Spleen (tissue), 11 donors: ENCODE data around the gene ACVR1. TPM values are rescaled to one million over a fixed set of nuclear protein-coding genes. Genes with fewer than 3 reads are reported as not detected.

Experiments
- DNase-seq: peaks from one replicate; pipeline ENCODE4 v3.0.0-alpha.2; 2020
- H3K27ac ChIP-seq, 8 donors: fragments of 200-600 bp; sonication (generic) in 7 of 8; 1 replicate in 4 of 8; 2 replicates in 4 of 8; pipeline versions ENCODE4 v1.5.0 to v1.8.0; 2016 to 2021; ENCODE audit warnings: inconsistent platforms in 4 of 8, mild to moderate bottlenecking in 4 of 8, moderate library complexity in 1 of 8
- H3K27me3 ChIP-seq, 7 donors: fragments of 200-600 bp; sonication (generic) in 6 of 7; replicated peaks in 1 of 7; 1 replicate in 4 of 7; 2 replicates in 3 of 7; pipeline versions ENCODE4 v1.5.0 to v1.8.0; 2016 to 2021; ENCODE audit warnings: inconsistent platforms in 3 of 7, mild to moderate bottlenecking in 1 of 7
- H3K36me3 ChIP-seq, 6 donors: fragments of 200-600 bp; sonication (generic) in 5 of 6; 1 replicate in 4 of 6; 2 replicates in 2 of 6; pipeline versions ENCODE4 v1.5.0 to v1.8.0; 2016 to 2021; ENCODE audit warnings: inconsistent platforms in 2 of 6
- H3K4me1 ChIP-seq, 6 donors: fragments of 200-600 bp; sonication (generic) in 5 of 6; 1 replicate in 3 of 6; 2 replicates in 3 of 6; pipeline versions ENCODE4 v1.5.0 to v1.8.0; 2016 to 2021; ENCODE audit warnings: inconsistent platforms in 3 of 6
- H3K4me3 ChIP-seq, 8 donors: fragments of 200-600 bp; sonication (generic) in 7 of 8; 1 replicate in 4 of 8; 2 replicates in 4 of 8; pipeline versions ENCODE4 v1.5.0 to v1.8.0; 2016 to 2021; ENCODE audit warnings: inconsistent platforms in 4 of 8, mild to moderate bottlenecking in 4 of 8, moderate library complexity in 2 of 8
- H3K9me3 ChIP-seq, 8 donors: fragments of 200-600 bp; sonication (generic) in 7 of 8; 1 replicate in 4 of 8; 2 replicates in 4 of 8; pipeline versions ENCODE4 v1.5.0 to v1.8.0; 2016 to 2021; ENCODE audit warnings: inconsistent platforms in 4 of 8
- CTCF ChIP-seq, 11 experiments: fragments of 200-600 bp in 7 of 11; fragments of 450-650 bp in 4 of 11; sonication (generic) in 4 of 11; IDR thresholded peaks in 8 of 11; conservative IDR thresholded peaks in 3 of 11; 1 replicate in 7 of 11; 2 replicates in 4 of 11; pipeline versions ENCODE4 v1.4.0 to v1.8.0; 2016 to 2021; ENCODE audit warnings: antibody characterized with exemption in 11 of 11, inconsistent platforms in 4 of 11, mild to moderate bottlenecking in 1 of 11
- POLR2A ChIP-seq, 3 donors: fragments of 450-650 bp; IDR thresholded peaks; one replicate each; pipeline ENCODE4 v1.5.1; 2017; ENCODE audit warnings: antibody characterized with exemption in 3 of 3, mild to moderate bottlenecking in 1 of 3
- POLR2AphosphoS5 ChIP-seq, 3 donors: sonication (generic); formaldehyde crosslinking; IDR thresholded peaks; one replicate each; pipeline ENCODE4 v1.5.1; 2017; ENCODE audit warnings: antibody characterized with exemption in 3 of 3
- WGBS, 5 donors: extraction: QIAGEN DNeasy Blood & Tissue Kit in 3 of 5; methylation state at CpG; one replicate each; pipeline versions ENCODE4 v1.1.5 to v1.1.7; 2013 to 2018; 5-methylcytosine and 5-hydroxymethylcytosine counted together
- intact Hi-C: fragments of 100-400 bp; cut with DNase I; formaldehyde crosslinking; loops from one replicate; pipeline ENCODE4 v1.15.0; 2023; ENCODE audit warnings: low total_unique reads
- polyA plus RNA-seq, 3 donors: library from polyadenylated mRNA; stranded (reverse); fragments of 200-250 nt; gene quantifications; one replicate each; pipeline ENCODE4 v1.2.1, GENCODE V29; 2013
- total RNA-seq, 7 donors: library from RNA; depleted of rRNA in 3 of 7; stranded (reverse); fragments of >200 nt in 3 of 7; fragmentation: NEBNext Ultra II Directional in 4 of 7; extraction: Animal tissue kit (Norgen Biotek cat#: 25700) in 4 of 7; gene quantifications; one replicate each; pipeline versions ENCODE4 v1.1.0 to v1.2.1, GENCODE V29; 2016 to 2021
- donor health status: healthy with polysubstance abuse.
- donor health status: DM: no; HTN: no; CAD: no; lungs with moderate emphysema.
- donor health status: DM: no; HTN: no; CAD: no.
- donor health status: Bipolar disorder and iron deficiency.
- donor health status: healthy.
- donor health status: DM: no; HTN: no; CAD: no.
- donor health status: DM: yes; HTN: yes; CAD: no.

ACVR1 gene
- total and polyA plus RNA-seq, 10 donors, result 2.1 to 23.8 (median 13.6) TPM

- Histone ChIP-seq H3K4me1 (no peaks in the 10 kb centered on the region), H3K36me3 (peaks cover 3 to 64% (median 28%) of the 10 kb centered on the region in 6 donors), H3K27me3 (no peaks in the 10 kb centered on the region), H3K9me3 (no peaks in the 10 kb centered on the region), H3K4me3 (no peak overlapping the region), H3K27ac (no peak overlapping the region)
- 90 to 100% (median 95%) methylated on average over 2 of the region's 2 CpGs for WGBS, 5 donors
- intact Hi-C loops, result no loop called here
- DNase-seq, result no peak
- TF ChIP-seq POLR2AphosphoS5 (IDR thresholded peaks at IDR 0.05) (no peak), CTCF (IDR thresholded peaks at IDR 0.05 in 8 of 11, conservative IDR thresholded peaks at IDR 0.05 in 3 of 11) (no peak), POLR2A (IDR thresholded peaks at IDR 0.05) (no peak)
Measured at GRCh38 chr2:157737656-157738055, 138.5 kb downstream of the ACVR1 start.

GRCh38 chr2:157735532-157735931, 140.6 kb downstream of the ACVR1 start:
- 74 to 89% (median 82%) methylated on average over 1 of the region's 1 CpG for WGBS, 5 donors
- Histone ChIP-seq H3K27ac (no peak overlapping the region), H3K4me3 (no peak overlapping the region), H3K9me3 (peaks cover 0 to 12% (median 8%) of the 10 kb centered on the region in 8 donors), H3K27me3 (no peaks in the 10 kb centered on the region), H3K36me3 (peaks cover 3 to 77% (median 28%) of the 10 kb centered on the region in 6 donors), H3K4me1 (no peaks in the 10 kb centered on the region)
- intact Hi-C loops, result no loop called here
- TF ChIP-seq POLR2A (IDR thresholded peaks at IDR 0.05) (no peak), POLR2AphosphoS5 (IDR thresholded peaks at IDR 0.05) (no peak), CTCF (IDR thresholded peaks at IDR 0.05 in 8 of 11, conservative IDR thresholded peaks at IDR 0.05 in 3 of 11) (no peak)
- DNase-seq, result no peak

GRCh38 chr2:157733263-157733662, 142.9 kb downstream of the ACVR1 start:
- DNase-seq, result no peak
- TF ChIP-seq POLR2AphosphoS5 (IDR thresholded peaks at IDR 0.05) (no peak), POLR2A (IDR thresholded peaks at IDR 0.05) (no peak), CTCF (IDR thresholded peaks at IDR 0.05 in 8 of 11, conservative IDR thresholded peaks at IDR 0.05 in 3 of 11) (no peak)
- no peaks in the 10 kb centered on the region for H3K4me1 ChIP-seq
- no peak overlapping the region for H3K4me3 ChIP-seq
- intact Hi-C loops, result no loop called here
- H3K9me3 ChIP-seq, result peaks cover 0 to 16% (median 8%) of the 10 kb centered on the region in 8 donors
- no peak overlapping the region for H3K27ac ChIP-seq
- peaks cover 3 to 68% (median 28%) of the 10 kb centered on the region in 6 donors for H3K36me3 ChIP-seq
- WGBS, 5 donors, result 88 to 98% (median 93%) methylated on average over 2 of the region's 2 CpGs
- no peaks in the 10 kb centered on the region for H3K27me3 ChIP-seq

- H3K4me1 ChIP-seq, result no peaks in the 10 kb centered on the region
- no peak for DNase-seq
- WGBS, 5 donors, result 84 to 91% (median 86%) methylated on average over 3 of the region's 3 CpGs
- no peak overlapping the region for H3K27ac ChIP-seq
- H3K36me3 ChIP-seq, result peaks cover 3 to 62% (median 21%) of the 10 kb centered on the region in 6 donors
- intact Hi-C loops, result no loop called here
- H3K4me3 ChIP-seq, result no peak overlapping the region
- H3K9me3 ChIP-seq, result peaks cover 0 to 16% (median 8%) of the 10 kb centered on the region in 8 donors
- TF ChIP-seq POLR2A (IDR thresholded peaks at IDR 0.05) (no peak), CTCF (IDR thresholded peaks at IDR 0.05 in 8 of 11, conservative IDR thresholded peaks at IDR 0.05 in 3 of 11) (no peak), POLR2AphosphoS5 (IDR thresholded peaks at IDR 0.05) (no peak)
- H3K27me3 ChIP-seq, result no peaks in the 10 kb centered on the region
Measured at GRCh38 chr2:157732596-157732995, 143.5 kb downstream of the ACVR1 start.
